Heart right ventricle (tissue), 16 donors: ENCODE measurements around the gene ZNF487. TPM values are rescaled to one million over a fixed set of nuclear protein-coding genes. Genes with fewer than 3 reads are reported as not detected.
"Not testable (repeated sequence)": the region's sequence is repeated elsewhere in the genome, so short reads cannot be mapped to it uniquely, and the experiment has no call there.

Experiments
- ATAC-seq, 8 donors: fragments of 200-7000 bp; cut with Tn5 transposase; one replicate each; pipeline ENCODE4 v1.9.1; 2020; ENCODE audit warnings: mild to moderate bottlenecking in 8 of 8, moderate library complexity in 8 of 8, moderate number of reproducible peaks in 1 of 8
- DNase-seq, 2 donors: peaks; one replicate each; pipeline ENCODE4 v3.0.0-alpha.2; 2020
- H3K27ac ChIP-seq, 10 donors: fragments of 200-600 bp; sonication (generic) in 2 of 10; one replicate each; pipeline versions ENCODE4 v1.5.0 to v1.8.0; 2020 to 2022; ENCODE audit warnings: mild to moderate bottlenecking in 3 of 10
- H3K27me3 ChIP-seq, 7 donors: fragments of 200-600 bp; one replicate each; pipeline ENCODE4 v1.8.0; 2021 to 2022; ENCODE audit warnings: mild to moderate bottlenecking in 2 of 7
- H3K36me3 ChIP-seq, 9 donors: fragments of 200-600 bp; sonication (generic) in 1 of 9; one replicate each; pipeline versions ENCODE4 v1.5.0 to v1.8.0; 2020 to 2022; ENCODE audit warnings: mild to moderate bottlenecking in 2 of 9
- H3K4me1 ChIP-seq, 9 donors: fragments of 200-600 bp; sonication (generic) in 1 of 9; one replicate each; pipeline versions ENCODE4 v1.5.0 to v1.8.0; 2020 to 2022; ENCODE audit warnings: mild to moderate bottlenecking in 4 of 9
- H3K4me3 ChIP-seq, 10 donors: fragments of 200-600 bp; sonication (generic) in 2 of 10; one replicate each; pipeline versions ENCODE4 v1.5.0 to v1.8.0; 2020 to 2022; ENCODE audit warnings: mild to moderate bottlenecking in 7 of 10, moderate library complexity in 2 of 10
- H3K9me3 ChIP-seq, 11 donors: fragments of 200-600 bp in 10 of 11; sonication (generic) in 2 of 11; one replicate each; pipeline versions ENCODE4 v1.5.0 to v1.8.0; 2013 to 2022; ENCODE audit warnings: mild to moderate bottlenecking in 2 of 11, control low read depth in 1 of 11, moderate library complexity in 1 of 11
- CTCF ChIP-seq, 9 donors: fragments of 200-600 bp; sonication (generic) in 2 of 9; IDR thresholded peaks; one replicate each; pipeline versions ENCODE4 v1.5.0 to v1.8.0; 2021 to 2022; ENCODE audit warnings: antibody characterized with exemption in 9 of 9, mild to moderate bottlenecking in 5 of 9, moderate library complexity in 1 of 9
- WGBS, 2 donors: extraction: QIAGEN DNeasy Blood & Tissue Kit; methylation state at CpG; one replicate each; pipeline ENCODE4 v1.1.7; 2013; ENCODE audit warnings: inconsistent platforms in 1 of 2; 5-methylcytosine and 5-hydroxymethylcytosine counted together
- intact Hi-C, 10 donors: fragments of 100-400 bp; cut with DNase I; formaldehyde crosslinking; loops; one replicate each; pipeline versions ENCODE4 v1.11.1 to v1.14.2; 2022
- polyA plus RNA-seq, 2 donors: library from polyadenylated mRNA; stranded (reverse); fragments of 200-250 nt; gene quantifications; one replicate each; pipeline ENCODE4 v1.2.3, GENCODE V29; 2013
- total RNA-seq, 10 donors: library from RNA; stranded (reverse); fragmentation: NEBNext Ultra II Directional in 3 of 10; extraction: Animal tissue kit (Norgen Biotek cat#: 25700) in 3 of 10; gene quantifications; one replicate each; pipeline versions ENCODE4 v1.2.1 to v1.2.4, GENCODE V29; 2021 to 2023
- donor health status: Arrhythmogenic right ventricular cardiomyopathy.
- donor health status: ischemic (EF 13 %, LVEDD 7.1; RV severe dilation, severe dysfunction).
- donor health status: healthy with polysubstance abuse.
- donor health status: DM: no; HTN: yes; CAD: no.
- donor health status: DM: no; HTN: no; CAD: no.
- donor health status: ischemic (EF 25% LVEDD 6.9; RV normal size, moderate dysfunction).
- donor health status: ischemic (EF 25% LVEDD 5.7; RV mildly dilated, moderate dysfunction).
- donor health status: healthy.
- donor health status: DM: yes; HTN: yes; CAD: no.
- donor health status: Ischemic cardiomyopathy.
- donor health status: ischemic (EF 35%, LVEDD 5.7; RV mildly dilated, moderate dysfunction).
- donor health status: nonischemic (EF 11% LVEDD 7.7; RV severe dilation, severe dysfunction).
- donor health status: DM: yes; HTN: yes; CAD: no.
- donor health status: PGD.
- donor health status: ischemic (EF 29% LVEDD 5.4; RV normal size, mild dysfunction).
- donor health status: nonischemic (EF 23%, LVEDD 6.1; RV moderate dilation, normal function).

Gene ZNF487
- total and polyA plus RNA-seq, 12 donors: 1.6 to 4.3 (median 2.4) TPM

GRCh38 chr10:43448742-43449141, 11.8 kb downstream of the ZNF487 start:
- Histone ChIP-seq H3K27me3 (no peaks in the 10 kb centered on the region), H3K9me3 (no peaks in the 10 kb centered on the region), H3K36me3 (no peaks in the 10 kb centered on the region), H3K4me3 (no peak overlapping the region), H3K27ac (no peak overlapping the region), H3K4me1 (peaks cover 0 to 26% (median 0%) of the 10 kb centered on the region in 9 donors)
- TF ChIP-seq CTCF (IDR thresholded peaks at IDR 0.05): no peak
- DNase-seq (no peak), ATAC-seq (no peak)
- 89 to 96% methylated on average over 2 of the region's 2 CpGs for WGBS, 2 donors
- intact Hi-C loops: no loop called here

- Histone ChIP-seq H3K9me3 (no peaks in the 10 kb centered on the region), H3K4me3 (no peak overlapping the region), H3K36me3 (no peaks in the 10 kb centered on the region), H3K4me1 (peaks cover 0 to 52% (median 17%) of the 10 kb centered on the region in 9 donors), H3K27ac (peak overlapping the region in 1 of 10 donors; percentile 76), H3K27me3 (no peaks in the 10 kb centered on the region)
- intact Hi-C loops: loop anchor here in 1 of 10 donors (5.0 kb wide), 1 partner anchor 60 kb away; no protein-coding TSS in a partner anchor
- WGBS, 2 donors: 73 to 74% methylated on average over 4 of the region's 4 CpGs
- no peak for ATAC-seq
- TF ChIP-seq CTCF (IDR thresholded peaks at IDR 0.05): no peak
- no peak for DNase-seq
These were observed 15.5 kb downstream of the ZNF487 start for GRCh38 chr10:43452356-43452914.

GRCh38 chr10:43453266-43453831, 16.4 kb downstream of the ZNF487 start:
- H3K27ac ChIP-seq: peak overlapping the region in 1 of 10 donors; percentile 76
- no peaks in the 10 kb centered on the region for H3K9me3 ChIP-seq
- ATAC-seq (no peak), DNase-seq (no peak)
- 78 to 84% methylated on average over 4 of the region's 4 CpGs for WGBS, 2 donors
- intact Hi-C loops: loop anchor here in 1 of 10 donors (5.0 kb wide), 1 partner anchor 61 kb away; no protein-coding TSS in a partner anchor
- H3K36me3 ChIP-seq: no peaks in the 10 kb centered on the region
- H3K4me3 ChIP-seq: no peak overlapping the region
- H3K4me1 ChIP-seq: peaks cover 0 to 52% (median 17%) of the 10 kb centered on the region in 9 donors
- TF ChIP-seq CTCF (IDR thresholded peaks at IDR 0.05): no peak
- no peaks in the 10 kb centered on the region for H3K27me3 ChIP-seq

GRCh38 chr10:43454025-43454424, 17.1 kb downstream of the ZNF487 start:
- ATAC-seq, H3K9me3 ChIP-seq, DNase-seq, H3K36me3 ChIP-seq, H3K27me3 ChIP-seq: not testable (repeated sequence)
- 92 to 94% methylated on average over 9 of the region's 9 CpGs for WGBS, 2 donors
- H3K4me1 ChIP-seq: peaks cover 0 to 52% (median 17%) of the 10 kb centered on the region in 9 donors
- intact Hi-C loops: loop anchor here in 1 of 10 donors (5.0 kb wide), 1 partner anchor 62 kb away; no protein-coding TSS in a partner anchor
- H3K4me3 ChIP-seq: peak overlapping the region in 1 of 10 donors; percentile 78
- peak overlapping the region in 3 of 10 donors; percentile 94 to 96 (median 96) for H3K27ac ChIP-seq

GRCh38 chr10:43456561-43456960, 19.6 kb downstream of the ZNF487 start:
- peaks cover 0 to 48% (median 17%) of the 10 kb centered on the region in 9 donors for H3K4me1 ChIP-seq
- H3K36me3 ChIP-seq, H3K27me3 ChIP-seq, ATAC-seq, DNase-seq, H3K9me3 ChIP-seq, intact Hi-C loops: not testable (repeated sequence)
- peak overlapping the region in 9 of 10 donors; percentile 82 to 96 (median 91) for H3K27ac ChIP-seq
- WGBS, 2 donors: 97 to 98% methylated on average over 15 of the region's 15 CpGs
- peak overlapping the region in 5 of 10 donors; percentile 55 to 78 (median 65) for H3K4me3 ChIP-seq
